Mucosa of gallbladder (tissue), 1 donor: ENCODE data around the gene USP33. TPM values are rescaled to one million over a fixed set of nuclear protein-coding genes. Genes with fewer than 3 reads are reported as not detected.
"Not testable (repeated sequence)": the region's sequence is repeated elsewhere in the genome, so short reads cannot be mapped to it uniquely, and the experiment has no call there.

ENCODE experiments used
- DNase-seq: peaks from one replicate; pipeline ENCODE4 v3.0.0-alpha.2; 2020; ENCODE audit warnings: low spot score
- total RNA-seq: library from RNA; stranded (reverse); gene quantifications from one replicate; pipeline ENCODE4 v1.2.1, GENCODE V29; 2021
- donor health status: DM: no; HTN: no; CAD: no.

Gene USP33
- total RNA-seq, 1 donor from 2014 or later: 61.1 TPM

DNA sequence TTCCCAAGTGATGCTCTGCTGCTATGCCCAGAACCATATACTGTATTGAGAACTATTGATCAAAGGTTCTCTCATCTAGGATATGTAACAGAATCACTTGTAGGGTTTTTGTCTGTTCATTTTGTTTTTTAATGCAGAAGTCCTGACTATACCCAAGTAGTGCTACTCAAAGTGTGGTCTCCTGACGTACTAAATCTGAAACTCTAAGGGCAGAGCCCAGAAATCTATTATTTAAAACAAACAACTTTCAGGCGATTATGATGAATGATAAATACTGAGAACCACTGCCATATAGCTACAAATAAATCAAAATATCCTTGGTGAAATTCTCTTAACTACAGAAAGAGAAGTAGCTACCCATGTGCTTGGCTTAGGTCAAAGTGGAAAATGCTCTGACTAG, 87.3 kb downstream of the USP33 start:
- no peak for DNase-seq

DNA sequence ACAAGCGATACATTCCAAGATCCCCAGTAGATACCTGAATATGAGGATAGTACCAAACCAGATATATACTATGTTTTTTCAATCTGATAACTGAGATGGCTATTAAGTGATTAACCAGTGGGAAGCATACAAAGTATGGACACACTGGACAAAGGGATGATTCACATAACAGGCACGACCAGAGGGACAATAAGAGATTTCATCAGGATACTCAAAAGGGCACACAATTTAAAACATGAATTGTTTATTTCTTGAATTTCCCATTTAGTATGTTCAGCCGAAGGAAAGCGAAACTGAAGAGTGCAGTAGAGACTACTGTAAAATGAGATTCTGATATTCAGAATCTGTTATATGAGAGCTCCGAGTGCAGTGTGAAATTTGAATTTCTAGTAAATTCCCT, 87.8 kb downstream of the USP33 start:
- DNase-seq: no peak

DNA sequence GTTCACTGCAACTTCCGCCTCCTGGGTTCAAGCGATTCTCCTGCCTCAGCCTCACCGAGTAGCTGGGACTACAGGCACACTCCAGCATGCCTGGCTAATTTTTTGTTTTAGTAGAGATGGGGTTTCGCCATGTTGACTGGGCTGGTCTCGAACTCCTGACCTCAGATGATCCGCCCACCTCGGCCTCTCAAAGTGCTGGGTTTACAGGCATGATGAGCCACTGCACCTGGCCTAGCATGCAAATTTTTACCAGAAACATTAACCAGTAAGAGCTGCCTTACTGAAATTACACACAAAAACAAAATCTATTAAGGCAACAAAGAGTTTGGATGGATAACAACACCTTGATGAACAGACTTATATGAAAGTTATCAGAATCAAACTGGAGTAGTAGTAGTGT, 89.3 kb downstream of the USP33 start:
- DNase-seq: no peak

DNA sequence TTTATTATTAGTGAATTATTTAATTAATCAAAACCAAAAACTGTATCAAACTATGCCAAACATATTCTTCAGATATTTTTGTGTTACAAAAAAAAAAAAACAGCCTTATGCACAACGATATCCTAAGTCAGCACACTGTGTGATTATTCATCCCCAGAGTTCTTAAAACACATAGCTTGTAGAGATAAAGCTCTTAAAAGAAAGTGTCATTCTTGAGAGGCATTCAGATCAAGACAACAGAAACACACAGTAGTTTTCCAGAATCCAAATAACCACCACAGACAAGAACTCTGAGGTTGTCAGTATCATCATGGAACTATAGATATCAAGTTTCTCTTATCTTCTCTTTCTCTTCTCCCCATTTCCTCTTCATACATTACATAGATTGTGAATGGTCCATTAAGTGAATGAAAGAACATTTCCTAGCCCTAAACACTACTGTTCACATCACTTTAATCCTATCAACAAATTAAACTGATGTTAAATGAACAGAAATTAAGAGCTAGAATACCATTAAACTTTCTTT, 90.7 kb downstream of the USP33 start:
- DNase-seq: no peak

DNA sequence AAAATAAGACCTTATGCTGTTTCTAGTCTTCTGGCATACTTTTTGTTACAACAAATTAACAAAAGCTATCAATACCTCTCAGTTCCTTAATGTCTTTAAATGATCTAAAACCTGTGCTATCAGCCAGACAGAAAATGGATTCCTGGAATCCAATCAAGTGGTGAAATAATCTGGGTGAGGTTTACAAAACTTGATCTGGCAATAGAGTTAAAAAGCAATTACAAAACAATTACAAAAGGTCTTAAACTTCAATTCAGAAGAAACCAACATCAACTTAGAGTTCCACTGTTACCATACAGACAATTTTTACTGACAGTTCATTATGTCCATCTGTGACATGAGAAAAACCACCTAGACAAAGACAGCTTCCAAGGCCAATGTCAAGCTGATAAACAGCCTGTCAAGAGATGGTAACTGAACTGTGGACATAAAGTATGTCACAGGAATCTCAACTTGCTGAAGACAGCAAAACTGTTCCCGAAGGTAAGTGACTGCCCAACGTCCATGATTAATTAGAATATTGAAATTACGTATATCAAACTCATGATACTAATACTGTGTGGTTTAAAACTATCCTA, 94.6 kb downstream of the USP33 start:
- no peak for DNase-seq

DNA sequence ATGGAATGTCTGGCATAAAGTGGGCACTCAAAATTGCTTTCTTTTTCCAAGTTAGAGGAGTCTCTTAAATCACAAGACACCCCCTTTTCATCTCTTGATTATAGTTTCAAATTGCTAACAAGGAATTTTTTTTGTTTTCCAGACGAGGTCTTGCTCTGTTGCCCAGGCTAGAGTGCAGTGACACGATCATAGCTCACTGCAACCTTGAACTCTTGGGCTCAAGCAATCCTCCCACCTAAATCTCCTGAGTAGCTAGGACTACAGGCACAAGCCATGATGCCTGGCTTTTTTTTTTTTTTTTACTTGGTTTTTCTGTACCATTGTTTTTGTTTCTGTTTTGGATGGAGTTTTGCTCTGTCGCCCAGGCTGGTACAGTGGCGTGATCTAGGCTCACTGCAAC, 98.0 kb downstream of the USP33 start:
- no peak for DNase-seq

DNA sequence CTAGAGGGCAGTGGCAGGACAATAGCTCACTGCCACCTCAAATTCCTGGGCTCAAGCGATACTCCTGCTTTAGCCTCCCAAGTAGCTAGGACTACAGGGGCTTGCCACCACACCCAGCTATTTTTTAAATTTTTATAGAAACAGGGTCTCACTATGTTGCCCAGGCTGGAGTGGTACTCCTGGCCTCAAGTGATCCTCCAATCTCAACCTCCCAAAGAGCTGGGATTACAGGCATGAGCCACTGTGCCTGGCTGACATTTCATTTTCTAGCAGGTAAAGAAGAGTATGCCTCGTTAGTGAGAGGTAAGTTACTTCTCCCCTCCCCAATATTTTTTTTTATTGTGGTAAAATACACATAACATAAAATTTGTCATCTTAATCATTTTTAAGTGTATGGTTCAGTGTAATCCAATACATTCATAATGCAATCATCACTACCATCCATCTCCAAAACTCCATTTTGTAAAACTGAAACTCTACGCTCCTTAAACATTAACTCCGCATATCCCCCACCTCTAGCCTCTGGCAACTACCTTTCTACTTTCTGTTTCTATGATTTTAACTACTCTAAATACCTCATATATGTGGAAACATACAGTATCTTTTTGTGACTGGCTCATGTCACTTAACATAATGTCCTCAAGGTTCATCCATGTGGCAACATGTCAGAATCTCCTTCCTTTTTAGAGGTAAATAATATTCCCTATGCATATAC, 99.6 kb downstream of the USP33 start:
- DNase-seq: no peak

DNA sequence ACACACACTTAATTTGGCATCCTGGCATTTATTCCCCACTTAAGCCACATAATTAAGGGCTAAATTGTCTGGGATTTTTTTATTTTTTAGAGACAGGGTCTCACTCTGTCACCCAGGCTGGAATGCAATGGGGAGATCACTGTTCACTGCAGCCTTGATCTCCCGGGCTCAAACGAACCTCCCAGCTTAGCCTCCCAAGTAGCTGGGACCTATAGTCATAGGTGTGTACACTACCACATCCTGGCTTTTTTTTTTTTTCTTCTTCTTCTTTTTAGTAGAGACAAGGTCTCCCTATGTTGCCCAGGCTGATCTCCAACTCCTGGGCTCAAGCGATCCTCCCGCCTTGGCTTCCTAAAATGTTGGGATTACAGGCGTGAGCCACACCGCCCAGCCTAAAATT, 101.4 kb downstream of the USP33 start:
- no peak for DNase-seq

DNA sequence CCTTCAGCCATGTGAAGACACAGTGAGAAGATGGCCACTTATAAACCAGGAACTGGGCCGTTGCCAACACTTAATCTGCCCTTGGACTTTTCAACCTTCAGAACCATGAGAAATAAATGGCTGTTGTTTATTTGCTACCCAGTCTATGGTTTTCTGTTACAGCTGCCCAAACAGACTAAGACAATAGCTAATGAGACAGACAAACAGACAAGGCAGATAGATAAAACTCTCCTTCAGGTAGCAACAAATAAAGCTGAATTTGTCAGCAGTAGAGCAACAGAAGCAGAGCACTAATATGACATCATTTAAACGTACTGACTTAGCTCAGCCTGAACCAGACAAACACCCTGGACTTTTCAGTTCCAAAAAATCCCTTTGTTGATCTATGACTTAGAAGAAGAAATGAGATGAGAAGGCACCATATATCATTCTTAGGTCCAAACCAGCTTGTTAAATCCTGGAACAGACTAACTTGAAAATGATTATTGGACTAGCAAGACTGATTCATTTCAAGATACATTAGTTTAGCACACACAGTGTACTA, 104.1 kb downstream of the USP33 start:
- no peak for DNase-seq

DNA sequence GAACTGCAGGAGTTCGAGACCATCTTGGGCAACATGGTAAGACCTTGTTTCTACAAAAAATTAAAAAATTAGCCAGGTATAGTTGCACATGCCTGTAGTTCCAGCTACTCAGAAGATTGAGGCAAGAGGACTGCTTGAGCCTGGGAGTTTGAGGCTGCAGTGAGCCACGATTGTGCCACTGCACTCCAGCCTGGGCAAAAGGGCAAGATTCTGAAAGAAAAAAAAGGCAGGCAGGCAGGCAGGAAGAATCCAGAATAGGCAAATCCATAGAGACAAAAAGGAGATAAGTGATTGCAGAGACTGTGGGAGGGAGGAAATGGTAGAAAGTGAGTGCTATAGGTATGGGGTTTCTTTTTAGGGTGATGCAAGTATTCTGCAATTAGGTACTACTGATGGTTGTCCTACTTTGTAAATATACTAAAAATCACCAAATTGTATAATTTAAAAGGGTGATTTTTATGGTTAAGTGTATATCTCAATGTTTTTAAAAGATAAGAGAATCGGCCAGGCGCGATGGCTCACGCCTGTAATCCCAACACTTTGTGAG, 106.6 kb downstream of the USP33 start:
- no peak for DNase-seq

DNA sequence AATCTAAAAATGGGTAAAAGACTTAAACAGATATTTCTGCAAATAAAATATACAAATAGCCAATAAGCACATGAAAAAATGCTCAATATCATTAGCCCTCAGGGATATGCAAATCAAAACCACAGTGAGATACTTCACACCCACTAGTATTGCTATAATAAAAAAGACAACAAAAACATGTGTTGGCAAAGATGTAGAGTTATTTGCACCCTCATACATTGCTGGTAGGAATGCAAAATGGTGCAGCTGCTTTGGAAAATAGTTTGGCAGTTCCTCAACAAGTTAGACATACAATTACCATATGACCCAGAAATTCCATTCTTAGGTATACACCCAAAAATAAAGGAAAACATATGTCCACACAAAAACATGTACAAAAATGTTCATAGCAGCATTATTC, 107.4 kb downstream of the USP33 start:
- no peak for DNase-seq

DNA sequence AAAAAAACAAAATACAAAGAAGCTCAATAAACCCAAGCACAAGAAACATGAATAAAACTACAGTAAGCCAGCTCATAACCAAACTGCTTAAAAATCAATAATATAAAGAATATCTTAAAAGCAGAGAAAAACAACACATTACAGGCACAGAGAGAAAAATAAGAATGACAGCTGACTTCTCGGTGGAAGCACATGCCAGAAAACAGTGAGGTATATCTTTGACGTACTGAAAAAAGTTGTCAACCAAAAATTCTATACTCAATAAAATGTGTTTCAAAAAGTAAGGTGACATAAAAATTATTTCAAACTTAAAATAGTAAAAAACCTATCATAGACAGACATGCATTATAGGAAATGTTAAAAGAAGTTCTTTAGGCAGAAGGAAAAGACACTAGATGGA, 110.5 kb downstream of the USP33 start:
- DNase-seq: no peak

DNA sequence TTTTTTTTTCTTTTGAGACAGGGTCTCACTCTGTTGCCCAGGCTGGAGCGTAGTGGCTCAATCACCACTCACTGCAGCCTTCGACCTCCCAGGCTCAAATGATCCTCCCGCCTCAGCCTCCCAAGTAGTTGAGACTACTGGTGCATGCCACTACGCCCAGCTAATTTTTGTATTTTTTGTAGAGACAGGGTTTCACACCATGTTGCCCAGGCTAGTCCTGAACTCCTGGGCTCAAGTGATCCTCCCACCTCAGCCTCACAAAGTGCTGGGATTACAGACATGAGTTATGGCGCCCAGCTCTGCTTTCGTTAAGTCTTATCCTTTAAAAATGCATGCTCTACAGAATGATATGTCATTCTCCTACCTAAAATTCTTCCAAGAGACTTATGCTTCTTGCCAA, 113.4 kb downstream of the USP33 start:
- not testable (repeated sequence) for DNase-seq

Other genes starting within 250 kb of the USP33 start
- 37.8 TPM for gene ZZZ3, start 77.2 kb downstream of the USP33 start, total RNA-seq
- gene MIGA1, start 19.8 kb upstream of the USP33 start, total RNA-seq: 22.4 TPM
- gene NEXN, start 128.8 kb upstream of the USP33 start, total RNA-seq: 36.5 TPM
- 107 TPM for gene FUBP1, start 219.2 kb upstream of the USP33 start, total RNA-seq
- 52.5 TPM for gene DNAJB4, start 245.1 kb upstream of the USP33 start, total RNA-seq